Left cardiac atrium (tissue), 4 donors: Measurements from ENCODE around the gene NUAK2. TPM values are rescaled to one million over a fixed set of nuclear protein-coding genes. Genes with fewer than 3 reads are reported as not detected.
A peak's percentile ranks its signal among the peaks of the same experiment; 100 is the strongest.
"Not testable (repeated sequence)": the region's sequence is repeated elsewhere in the genome, so short reads cannot be mapped to it uniquely, and the experiment has no call there.

Source experiments
- ATAC-seq, 2 donors: fragments of 200-7000 bp; cut with Tn5 transposase; one replicate each; pipeline ENCODE4 v1.9.1; 2020; ENCODE audit warnings: mild to moderate bottlenecking in 2 of 2, moderate library complexity in 2 of 2
- DNase-seq: peaks from one replicate; pipeline ENCODE4 v3.0.0-alpha.2; 2020
- intact Hi-C, 2 donors: fragments of 100-400 bp; cut with DNase I; formaldehyde crosslinking; loops; one replicate each; pipeline versions ENCODE4 v1.14.1 to v1.15.1; 2022 to 2023
- long read RNA-seq: library from polyadenylated mRNA; unstranded; transcript quantifications from one replicate; pipeline ENCODE4 v2.0.0, GENCODE V29; 2021
- total RNA-seq, 2 donors: library from RNA; stranded (reverse); fragmentation: NEBNext Ultra II Directional; extraction: Animal tissue kit (Norgen Biotek cat#: 25700); gene quantifications; one replicate each; pipeline ENCODE4 v1.2.1, GENCODE V29; 2021
- donor health status: DM: no; HTN: yes; CAD: no.
- donor health status: DM: no; HTN: yes; CAD: no; lungs with severe emphysema.
- donor health status: DM: yes; HTN: yes; CAD: no.
- donor health status: Dilated cardiomyopathy.

NUAK2 gene
- total RNA-seq = 1 to 10 TPM; 1.2 to 1.4 TPM
- long read RNA-seq, partial matches to known transcripts = 0 of 1 reads
- long read RNA-seq, other reads (novel, unspliced or antisense) = 0 of 1 reads

GRCh38 chr1:205321162-205321958 lies at the start of gene NUAK2:
NUAK2 (minus strand) TSS chr1:205321745; CDS start chr1:205321628, 117 bp downstream.
- intact Hi-C loops = no loop called here
- peak; percentile 94 for DNase-seq
- peak; percentile 95 for ATAC-seq

DNA sequence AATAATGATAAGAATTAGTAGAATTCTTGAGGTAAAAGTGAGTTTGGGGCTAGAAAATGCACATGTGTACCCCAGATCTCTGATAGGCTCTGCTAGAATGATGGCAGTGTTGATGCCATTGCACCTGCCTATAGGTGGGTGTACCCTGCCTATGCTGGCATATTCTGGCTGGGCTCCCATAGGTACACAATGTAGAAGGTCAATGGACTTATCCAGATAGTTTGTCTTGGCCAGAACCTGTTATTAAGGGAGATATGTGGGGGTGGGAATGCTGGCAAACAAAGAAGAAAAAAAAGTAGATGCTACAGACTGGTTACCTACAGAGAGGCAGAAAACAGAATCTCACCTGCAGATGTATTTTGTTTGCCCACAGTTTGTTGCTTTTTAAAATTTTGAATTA lies 49.2 kb upstream of the NUAK2 start:
- ATAC-seq = no peak
- no peak for DNase-seq
- intact Hi-C loops = no loop called here

DNA sequence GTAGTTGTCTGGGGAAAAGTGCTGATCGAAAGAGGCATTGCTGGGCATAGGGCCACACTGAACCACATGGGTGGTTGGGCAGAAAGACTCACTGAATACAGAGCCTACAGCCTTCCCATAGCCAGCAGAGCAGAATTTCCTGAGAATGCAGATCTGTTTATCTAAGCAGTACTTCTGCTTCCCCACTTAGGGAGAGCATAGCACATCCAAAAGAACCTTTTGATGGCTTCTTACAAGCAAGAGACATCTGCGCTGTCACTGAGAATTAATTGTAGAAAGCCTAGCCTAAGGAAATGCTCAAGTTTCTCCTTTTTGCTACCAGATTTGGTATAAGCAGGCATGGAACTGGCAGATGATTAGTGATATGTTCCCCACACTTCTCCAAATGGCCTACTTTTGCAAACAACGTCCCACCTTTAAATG lies 48.2 kb upstream of the NUAK2 start:
- no peak for ATAC-seq
- intact Hi-C loops = no loop called here
- DNase-seq = no peak

- intact Hi-C loops = no loop called here
- DNase-seq (no peak), ATAC-seq (no peak)
These were observed 46.9 kb upstream of the NUAK2 start for GRCh38 chr1:205368478-205368877.

DNA sequence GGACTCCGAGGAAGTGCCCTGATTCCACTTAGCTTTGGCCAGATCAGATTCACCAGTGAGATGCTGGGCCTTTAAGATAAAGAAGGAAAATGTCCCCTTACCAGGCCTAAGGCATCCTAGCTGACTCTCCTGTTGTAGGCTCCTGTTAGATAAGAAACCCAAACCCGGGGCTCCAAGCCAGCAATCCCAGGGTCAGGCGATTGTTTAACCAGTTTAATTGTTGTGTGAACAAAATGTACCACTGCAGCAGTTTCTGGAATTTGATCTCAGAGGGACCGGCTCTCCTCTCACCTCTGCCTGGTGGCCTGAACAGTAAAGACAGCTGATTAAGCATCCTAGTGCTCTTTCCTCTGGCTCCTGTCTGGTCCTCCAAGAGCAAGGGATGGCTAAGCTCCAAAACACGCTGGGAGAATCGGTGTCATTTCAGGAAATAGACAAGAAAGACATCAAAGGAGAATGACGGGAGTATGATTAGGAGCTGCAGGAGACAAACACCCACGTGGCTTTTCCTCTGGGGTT lies 44.5 kb upstream of the NUAK2 start:
- intact Hi-C loops = no loop called here
- no peak for DNase-seq
- no peak for ATAC-seq

GRCh38 chr1:205365086-205365485 lies 43.5 kb upstream of the NUAK2 start:
- intact Hi-C loops, ATAC-seq, DNase-seq: not testable (repeated sequence)

DNA sequence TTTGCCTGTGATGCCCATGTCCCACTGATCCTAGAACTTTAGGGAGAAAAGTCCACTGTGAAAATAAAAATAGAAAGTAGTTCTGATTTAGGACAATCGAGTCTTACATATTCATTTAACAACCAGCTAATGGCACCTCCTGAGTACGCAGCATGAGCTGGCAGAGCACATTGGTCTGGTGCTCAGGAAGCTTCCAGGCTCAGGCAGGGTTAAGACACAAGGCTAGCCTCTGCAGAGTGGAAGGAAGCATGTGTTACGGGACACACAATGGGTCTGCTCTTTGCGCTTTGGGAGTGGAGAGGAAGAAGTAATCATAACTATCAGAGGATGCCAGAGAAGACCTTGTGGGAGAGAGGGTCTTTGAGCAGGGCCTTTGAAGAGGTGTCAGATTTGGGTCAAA lies 39.3 kb upstream of the NUAK2 start:
- no peak for ATAC-seq
- no peak for DNase-seq
- intact Hi-C loops = no loop called here

DNA sequence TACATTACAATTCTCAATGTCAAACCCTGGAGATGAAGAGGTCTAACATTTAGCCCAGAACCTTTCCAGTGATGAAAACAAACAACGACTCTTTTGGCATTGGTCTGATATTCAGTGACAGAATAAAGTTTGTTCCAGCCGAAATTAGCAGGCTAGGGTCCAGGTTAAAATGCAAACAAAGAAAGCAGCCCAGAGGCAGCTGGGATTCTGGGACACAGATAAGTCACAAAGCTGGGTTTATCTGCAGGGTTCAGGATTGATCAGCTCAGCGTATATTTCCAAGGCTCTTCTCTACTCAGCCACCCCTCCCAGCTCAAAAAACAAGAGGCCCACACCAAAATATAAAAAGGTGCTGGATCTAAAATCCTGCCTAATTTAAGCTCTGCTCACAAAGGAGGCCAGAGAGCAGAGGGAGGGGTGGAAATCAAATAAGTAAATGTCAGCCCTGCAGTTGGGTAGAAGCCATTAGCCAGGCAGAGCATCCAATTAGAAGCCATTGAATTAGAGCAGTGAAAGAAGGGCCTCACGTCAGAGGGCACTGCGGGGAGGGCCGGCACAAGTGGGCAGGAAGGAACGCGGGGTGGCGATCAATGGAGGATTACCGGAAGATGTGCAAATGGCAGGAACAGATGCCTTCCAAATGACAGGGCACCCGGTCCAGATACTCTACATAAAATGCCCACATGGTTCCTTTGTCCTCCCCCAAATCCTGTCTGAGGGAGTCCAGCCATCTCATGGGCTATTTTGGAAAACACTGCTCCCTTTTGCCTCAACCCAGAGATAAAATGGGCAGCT lies 38.4 kb upstream of the NUAK2 start:
- ATAC-seq (no peak), DNase-seq (no peak)
- intact Hi-C loops = no loop called here

DNA sequence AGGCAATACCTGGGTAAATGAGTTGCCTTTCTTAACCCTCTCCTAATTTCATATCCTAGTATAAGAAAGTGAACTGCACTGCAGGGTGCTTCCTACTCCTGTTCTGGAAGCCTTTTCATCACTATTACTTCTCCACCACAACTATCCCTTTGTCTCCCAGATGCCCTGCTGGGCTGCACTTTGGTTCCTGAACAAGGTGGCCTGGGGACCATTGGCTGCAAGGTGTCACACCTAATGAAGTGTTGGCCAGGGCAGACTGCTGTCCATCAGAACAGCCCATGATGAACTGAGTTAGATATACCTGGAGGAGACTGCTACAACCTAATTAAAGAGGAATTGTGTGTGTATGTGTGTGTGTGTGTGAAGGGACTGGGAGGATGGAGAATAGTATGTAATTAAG lies 37.0 kb upstream of the NUAK2 start:
- ATAC-seq = no peak
- intact Hi-C loops = no loop called here
- no peak for DNase-seq

DNA sequence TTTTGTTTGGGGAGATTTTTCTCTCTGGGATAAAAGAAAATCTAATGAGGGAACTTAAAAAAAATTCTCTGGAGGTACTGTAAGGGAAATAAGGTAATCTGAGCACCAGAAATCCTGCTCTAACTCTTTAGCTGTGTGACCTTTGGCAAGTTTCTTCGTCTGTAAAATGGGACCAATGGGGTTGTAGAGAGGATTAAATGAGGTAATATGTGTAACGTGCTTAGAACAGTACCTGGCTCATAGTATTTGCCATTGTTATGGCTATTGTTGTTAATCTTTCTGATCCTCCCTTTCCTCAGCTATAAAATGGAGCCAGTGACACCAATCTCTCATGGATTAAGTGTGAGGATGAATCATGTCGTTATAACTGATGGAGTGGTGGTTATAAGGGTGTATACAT lies 36.0 kb upstream of the NUAK2 start:
- DNase-seq = no peak
- no peak for ATAC-seq
- intact Hi-C loops = no loop called here

- intact Hi-C loops = no loop called here
- DNase-seq (no peak), ATAC-seq (peak in 1 of 2 donors; percentile 24)
These were observed 35.0 kb upstream of the NUAK2 start, which contains the start of gene KLHDC8A for GRCh38 chr1:205356440-205357139. KLHDC8A (minus strand) TSS chr1:205356922; CDS start chr1:205343604, 13,318 bp downstream.

- intact Hi-C loops = loop anchor here in 1 of 2 donors (2.0 kb wide), 1 partner anchor 130 kb away; no protein-coding TSS in a partner anchor
- ATAC-seq = no peak
These were observed 33.5 kb upstream of the NUAK2 start for GRCh38 chr1:205355075-205355453.

DNA sequence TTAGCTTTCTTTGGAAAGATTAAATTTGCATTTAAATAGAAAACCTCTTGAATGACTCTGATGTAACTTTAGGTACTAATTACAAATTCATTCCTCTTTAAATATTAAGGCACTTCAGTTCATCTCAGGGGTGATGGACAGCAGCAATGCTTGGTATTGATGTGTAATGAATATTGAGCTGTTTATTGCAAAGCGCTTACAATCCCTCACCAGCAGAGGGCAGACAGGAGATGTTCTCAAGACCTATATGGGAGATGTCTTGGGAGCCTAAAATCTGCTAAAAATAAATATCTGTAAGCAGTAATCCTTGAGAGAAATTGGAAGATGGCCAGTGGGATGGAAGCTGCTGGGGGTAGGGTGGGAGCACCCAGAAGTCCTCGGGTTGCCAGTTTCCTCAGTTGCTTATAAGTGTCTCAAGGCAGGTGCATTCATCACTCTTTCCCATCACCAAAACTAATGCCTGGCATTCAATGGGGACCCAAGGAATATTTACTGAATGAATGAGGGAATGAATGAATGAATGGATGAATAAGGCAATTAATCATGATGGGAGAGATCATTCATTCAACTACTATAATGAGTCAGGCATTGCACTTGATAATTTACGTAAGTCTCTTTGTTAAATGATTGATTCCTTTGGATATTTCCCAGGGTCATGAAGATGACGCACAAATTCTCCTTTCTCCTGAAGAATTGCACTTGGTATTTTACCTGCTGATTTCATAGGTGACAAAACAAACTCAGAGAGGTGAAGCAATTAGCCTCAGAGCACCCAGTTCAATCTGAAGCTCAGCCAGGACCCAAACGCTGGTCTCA lies 32.9 kb upstream of the NUAK2 start:
- DNase-seq (peak; percentile 45), ATAC-seq (peak in 1 of 2 donors; percentile 62)
- intact Hi-C loops = loop anchor here in 1 of 2 donors (2.0 kb wide), 1 partner anchor 130 kb away; no protein-coding TSS in a partner anchor

More at GRCh38 chr1:205355075-205355453, 33.5 kb upstream of the NUAK2 start:
- no peak for DNase-seq

GRCh38 chr1:205353612-205354011 lies 32.1 kb upstream of the NUAK2 start:
- intact Hi-C loops = loop anchor here in 1 of 2 donors (2.0 kb wide), 1 partner anchor 131 kb away; no protein-coding TSS in a partner anchor
- DNase-seq (no peak), ATAC-seq (no peak)

- intact Hi-C loops = no loop called here
- no peak for ATAC-seq
- no peak for DNase-seq
These were observed 31.6 kb upstream of the NUAK2 start for GRCh38 chr1:205353191-205353590.

DNA sequence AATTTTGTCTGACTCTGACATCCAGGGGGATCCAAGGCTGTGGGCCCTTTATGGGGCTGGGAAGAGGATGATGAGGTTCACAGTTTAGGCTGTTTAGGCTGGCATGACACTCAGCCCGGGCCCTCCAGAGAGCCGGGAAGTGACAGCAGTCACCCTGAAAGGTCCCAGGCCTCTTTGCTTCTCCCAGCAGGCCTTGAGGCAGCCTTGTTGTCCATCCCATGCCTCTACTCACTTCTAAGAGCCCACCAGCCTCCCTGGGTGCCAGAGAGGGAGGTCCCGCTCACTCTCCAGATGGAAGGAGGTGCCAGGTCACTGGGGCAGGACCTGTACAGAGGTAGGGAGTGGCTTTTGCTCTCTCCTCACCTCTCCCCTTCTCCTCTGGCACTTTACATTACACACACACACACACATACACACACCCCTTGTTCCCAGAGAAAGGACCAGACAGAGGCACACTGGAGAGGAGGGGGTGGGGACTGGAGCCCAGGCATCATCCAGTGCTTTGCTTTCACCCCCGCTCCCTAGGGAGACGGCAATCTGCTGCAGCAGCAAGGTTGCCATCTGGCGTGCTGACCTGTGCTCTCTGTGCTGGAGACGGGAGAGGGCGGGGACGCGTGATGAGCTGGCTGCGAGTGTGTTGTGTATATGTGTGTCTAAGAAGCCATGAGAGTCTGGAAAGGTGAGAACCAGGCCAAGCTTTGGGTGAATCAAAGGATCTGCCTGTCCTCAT lies 30.6 kb upstream of the NUAK2 start:
- intact Hi-C loops = no loop called here
- DNase-seq = no peak
- ATAC-seq = no peak

DNA sequence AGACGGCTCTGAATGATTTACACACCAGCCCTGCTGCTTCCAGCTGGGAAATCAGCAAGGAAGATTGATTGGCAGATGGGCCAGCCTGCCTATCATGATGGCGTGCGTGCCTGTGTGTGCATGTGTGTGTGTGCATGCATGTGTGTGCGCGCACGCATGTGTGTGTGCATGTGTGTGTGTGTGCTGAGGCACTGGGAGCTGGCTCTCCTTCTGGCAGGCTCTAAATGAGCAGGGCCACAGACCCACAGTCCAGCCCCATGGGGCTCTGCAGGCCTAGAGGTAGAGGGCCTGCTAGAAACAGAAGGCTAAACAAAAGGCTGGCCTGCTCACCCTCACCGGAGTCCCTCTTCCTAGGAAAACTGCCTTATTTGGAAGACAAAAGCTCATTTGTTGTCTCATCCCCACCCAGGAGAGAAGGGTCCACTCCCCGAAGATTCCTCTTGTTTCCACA lies 29.2 kb upstream of the NUAK2 start:
- intact Hi-C loops = no loop called here
- ATAC-seq = no peak
- no peak for DNase-seq

- DNase-seq (no peak), ATAC-seq (no peak)
- intact Hi-C loops = no loop called here
These were observed 28.6 kb upstream of the NUAK2 start for GRCh38 chr1:205350124-205350523.
